MM.1S (cell line): ENCODE results near the gene OVCH1.
"Not testable (repeated sequence)": the region's sequence is repeated elsewhere in the genome, so short reads cannot be mapped to it uniquely, and the experiment has no call there.

ENCODE experiments used
- DNase-seq: peaks from one replicate; pipeline ENCODE4 v3.0.0-alpha.2; 2015
- H2AFZ ChIP-seq: fragments of 300-600 bp; sonication (generic); 2 replicates; pipeline ENCODE4 v1.6.0; 2016; ENCODE audit warnings: antibody characterized with exemption, low read length
- H3F3A ChIP-seq: fragments of 300-600 bp; sonication (generic); 2 replicates; pipeline ENCODE4 v1.6.1; 2016; ENCODE audit warnings: mild to moderate bottlenecking, antibody characterized with exemption, low read length, moderate library complexity, mixed read lengths; ENCODE audit not compliant: insufficient read depth
- H3K27ac ChIP-seq: fragments of 300-600 bp; sonication (generic); 2 replicates; pipeline ENCODE4 v1.5.1; 2016; ENCODE audit warnings: mild to moderate bottlenecking, low read length
- H3K27me3 ChIP-seq: fragments of 300-600 bp; sonication (generic); replicated peaks from 2 replicates; pipeline ENCODE4 v1.6.0; 2016; ENCODE audit warnings: low read length; ENCODE audit not compliant: insufficient read depth
- H3K36me3 ChIP-seq: fragments of 300-600 bp; sonication (generic); replicated peaks from 2 replicates; pipeline ENCODE4 v1.6.1; 2016; ENCODE audit warnings: mild to moderate bottlenecking, low read length, mixed read lengths; ENCODE audit not compliant: insufficient read depth
- H3K4me1 ChIP-seq: fragments of 300-600 bp; sonication (generic); 2 replicates; pipeline ENCODE4 v1.6.1; 2016; ENCODE audit warnings: low read length, mixed read lengths
- H3K4me2 ChIP-seq: fragments of 300-600 bp; sonication (generic); 2 replicates; pipeline ENCODE4 v1.6.0; 2016; ENCODE audit warnings: low read depth, low read length
- H3K4me3 ChIP-seq: fragments of 300-600 bp; sonication (generic); 2 replicates; pipeline ENCODE4 v1.5.1; 2016; ENCODE audit warnings: low read length, mixed read lengths
- H3K79me2 ChIP-seq: fragments of 300-600 bp; sonication (generic); 2 replicates; pipeline ENCODE4 v1.6.1; 2016; ENCODE audit warnings: mixed run types, low read length, mixed read lengths
- H3K9ac ChIP-seq: fragments of 300-600 bp; sonication (generic); 2 replicates; pipeline ENCODE4 v1.6.1; 2016; ENCODE audit warnings: low read length, mixed read lengths
- H3K9me2 ChIP-seq: fragments of 300-600 bp; sonication (generic); replicated peaks from 2 replicates; pipeline ENCODE4 v1.6.1; 2016; ENCODE audit warnings: mild to moderate bottlenecking, low read length, mixed read lengths; ENCODE audit not compliant: insufficient read depth
- H3K9me3 ChIP-seq: fragments of 300-600 bp; sonication (generic); replicated peaks from 2 replicates; pipeline ENCODE4 v1.6.1; 2016; ENCODE audit warnings: mild to moderate bottlenecking, low read length, mixed read lengths; ENCODE audit not compliant: insufficient read depth
- H4K20me1 ChIP-seq: fragments of 300-600 bp; sonication (generic); 2 replicates; pipeline ENCODE4 v1.6.1; 2016; ENCODE audit warnings: mild to moderate bottlenecking, low read length, moderate library complexity, mixed read lengths; ENCODE audit not compliant: insufficient read depth
- CTCF ChIP-seq: fragments of 300-600 bp; sonication (generic); IDR thresholded peaks from 2 replicates; pipeline ENCODE4 v1.5.1; 2016; ENCODE audit warnings: antibody characterized with exemption, low read length, mixed read lengths
- EZH2 ChIP-seq: fragments of 300-600 bp; sonication (generic); optimal IDR thresholded peaks from 2 replicates; pipeline ENCODE3; 2017; ENCODE audit warnings: low read depth, mild to moderate bottlenecking, antibody characterized with exemption, low read length, mixed read lengths
- EZH2phosphoT487 ChIP-seq: fragments of 300-600 bp; sonication (generic); IDR thresholded peaks from 2 replicates; pipeline ENCODE4 v1.6.1; 2018; ENCODE audit warnings: antibody characterized with exemption, low read length

OVCH1 gene

GRCh38 chr12:29438752-29439408 lies 58.6 kb downstream of the OVCH1 start:
- no peak for TF ChIP-seq EZH2phosphoT487
- no peak for TF ChIP-seq CTCF
- TF ChIP-seq EZH2, result no peak
- no peaks in the 10 kb centered on the region for H3K9me3 ChIP-seq
- no peaks in the 10 kb centered on the region for H4K20me1 ChIP-seq
- H3F3A ChIP-seq, result no peaks in the 10 kb centered on the region
- no peak for DNase-seq
- no peaks in the 10 kb centered on the region for H3K79me2 ChIP-seq
- no peak overlapping the region for H3K4me3 ChIP-seq
- no peak overlapping the region for H2AFZ ChIP-seq
- H3K9me2 ChIP-seq, result no peaks in the 10 kb centered on the region; the same call in 1 of the 2 replicates
- H3K36me3 ChIP-seq, result no peaks in the 10 kb centered on the region
- H3K9ac ChIP-seq, result no peak overlapping the region
- no peak overlapping the region for H3K27ac ChIP-seq
- no peak overlapping the region for H3K4me2 ChIP-seq
- H3K27me3 ChIP-seq, result no peaks in the 10 kb centered on the region
- no peaks in the 10 kb centered on the region for H3K4me1 ChIP-seq

- no peaks in the 10 kb centered on the region for H3K4me1 ChIP-seq
- H3K79me2 ChIP-seq, result no peaks in the 10 kb centered on the region
- no peak for DNase-seq
- H3K4me2 ChIP-seq, result no peak overlapping the region
- H4K20me1 ChIP-seq, result no peaks in the 10 kb centered on the region
- no peak overlapping the region for H3K4me3 ChIP-seq
- no peak for TF ChIP-seq CTCF
- TF ChIP-seq EZH2phosphoT487, result no peak
- no peak for TF ChIP-seq EZH2
- H3K27me3 ChIP-seq, result no peaks in the 10 kb centered on the region
- H3K9ac ChIP-seq, result no peak overlapping the region
- no peaks in the 10 kb centered on the region for H3F3A ChIP-seq
- H2AFZ ChIP-seq, result no peak overlapping the region
- no peaks in the 10 kb centered on the region; the same call in 1 of the 2 replicates for H3K9me2 ChIP-seq
- no peak overlapping the region for H3K27ac ChIP-seq
- H3K9me3 ChIP-seq, result no peaks in the 10 kb centered on the region
- no peaks in the 10 kb centered on the region for H3K36me3 ChIP-seq
These were observed 59.9 kb downstream of the OVCH1 start for GRCh38 chr12:29437575-29437974.

- H3K36me3 ChIP-seq, H4K20me1 ChIP-seq, H3K9me3 ChIP-seq, H3K27ac ChIP-seq, DNase-seq, H3K9ac ChIP-seq, H3K4me1 ChIP-seq, H3K9me2 ChIP-seq, H3F3A ChIP-seq, H3K27me3 ChIP-seq, H3K79me2 ChIP-seq, H2AFZ ChIP-seq, H3K4me3 ChIP-seq, H3K4me2 ChIP-seq: not testable (repeated sequence)
These were observed 60.7 kb downstream of the OVCH1 start for GRCh38 chr12:29436815-29437214.

GRCh38 chr12:29431513-29431912 lies 66.0 kb downstream of the OVCH1 start:
- Histone ChIP-seq H3K9ac (no peak overlapping the region), H3F3A (no peaks in the 10 kb centered on the region), H3K4me2 (no peak overlapping the region), H3K4me1 (no peaks in the 10 kb centered on the region), H3K9me2 (no peaks in the 10 kb centered on the region), H3K36me3 (no peaks in the 10 kb centered on the region), H3K4me3 (no peak overlapping the region), H4K20me1 (no peaks in the 10 kb centered on the region), H3K9me3 (no peaks in the 10 kb centered on the region), H3K27ac (no peak overlapping the region), H2AFZ (no peak overlapping the region), H3K27me3 (no peaks in the 10 kb centered on the region), H3K79me2 (no peaks in the 10 kb centered on the region)
- TF ChIP-seq EZH2phosphoT487 (no peak), EZH2 (no peak), CTCF (no peak)
- no peak for DNase-seq
